Caco-2 (cell line): ENCODE data around the gene THSD7A. TPM values are rescaled to one million over a fixed set of nuclear protein-coding genes. Genes with fewer than 3 reads are reported as not detected.

Experiments
- BruUV-seq: library from RNA; stranded (reverse); fragments of 400-500 nt; replicated peaks from 2 replicates; lab custom pipeline; 2021; lab: Mats Ljungman, UMichigan
- CTCF ChIA-PET: fragments of 300-600 bp; sonication (Branson Sonifier 250); formaldehyde crosslinking; loops from one replicate; lab custom pipeline; 2022; ENCODE audit warnings: antibody characterized with exemption; lab: Charles Lee
- POLR2A ChIA-PET: fragments of 300-600 bp; sonication (Branson Sonifier 250); formaldehyde crosslinking; loops from one replicate; lab custom pipeline; 2022; ENCODE audit warnings: antibody characterized with exemption; lab: Charles Lee
- DNase-seq, 2 experiments: peaks; one replicate each; pipeline versions ENCODE4 v3.0.0 to v3.0.0-alpha.2; 2020 to 2022
- H3K27me3 ChIP-seq: replicated peaks from 2 replicates; pipeline ENCODE4 v1.6.0; 2011; ENCODE audit warnings: low read length; ENCODE audit not compliant: control insufficient read depth, insufficient read depth
- H3K36me3 ChIP-seq: 2 replicates; pipeline ENCODE4 v1.5.1; 2011; ENCODE audit warnings: low read length; ENCODE audit not compliant: control insufficient read depth, insufficient read depth
- H3K4me1 ChIP-seq: fragments of 250-450 bp; sonication (Bioruptor Pico); 2 replicates; pipeline ENCODE4 v1.5.1; 2020; ENCODE audit warnings: mild to moderate bottlenecking
- H3K4me3 ChIP-seq: 2 replicates; pipeline ENCODE4 v1.5.1; 2011; ENCODE audit warnings: low read depth, mild to moderate bottlenecking, control low read depth, low read length
- H3K9me3 ChIP-seq: fragments of 250-450 bp; sonication (Bioruptor Pico); 2 replicates; pipeline ENCODE4 v1.5.1; 2020; ENCODE audit warnings: mild to moderate bottlenecking, moderate library complexity
- H3K27ac Mint-ChIP-seq: one replicate; pipeline ENCODE4 v1.8.0; 2022; ENCODE audit warnings: mixed read lengths; ENCODE audit not compliant: unreplicated experiment
- H3K27me3 Mint-ChIP-seq: one replicate; pipeline ENCODE4 v1.8.0; 2022; ENCODE audit warnings: mixed read lengths; ENCODE audit not compliant: insufficient read depth, unreplicated experiment
- H3K36me3 Mint-ChIP-seq: one replicate; pipeline ENCODE4 v1.8.0; 2022; ENCODE audit warnings: mild to moderate bottlenecking, mixed read lengths; ENCODE audit not compliant: insufficient read depth, unreplicated experiment
- H3K4me1 Mint-ChIP-seq: one replicate; pipeline ENCODE4 v1.8.0; 2022; ENCODE audit warnings: low read depth, mixed read lengths; ENCODE audit not compliant: unreplicated experiment
- H3K4me3 Mint-ChIP-seq: one replicate; pipeline ENCODE4 v1.8.0; 2022; ENCODE audit warnings: mild to moderate bottlenecking, moderate library complexity, mixed read lengths; ENCODE audit not compliant: unreplicated experiment
- H3K9me3 Mint-ChIP-seq: one replicate; pipeline ENCODE4 v1.8.0; 2022; ENCODE audit warnings: mixed read lengths; ENCODE audit not compliant: unreplicated experiment
- CTCF ChIP-seq, 2 experiments: fragments of 200-600 bp in 1 of 2; IDR thresholded peaks; 1 replicate in 1 of 2; 2 replicates in 1 of 2; pipeline versions ENCODE4 v1.5.1 to v1.8.0; 2011 to 2022; ENCODE audit warnings: antibody characterized with exemption in 1 of 2, control low read depth in 1 of 2, inconsistent platforms in 1 of 2, low read depth in 1 of 2, low read length in 1 of 2, mild to moderate bottlenecking in 1 of 2, moderate library complexity in 1 of 2; ENCODE audit not compliant: insufficient read depth in 1 of 2, severe bottlenecking in 1 of 2, unreplicated experiment in 1 of 2
- intact Hi-C: fragments of 100-400 bp; cut with micrococcal nuclease; formaldehyde crosslinking; loops from one replicate; pipeline ENCODE4 v1.10.0; 2022; ENCODE audit not compliant: unreplicated experiment
- total RNA-seq: library from RNA; stranded (reverse); gene quantifications from 2 replicates; pipeline ENCODE4 v1.2.3, GENCODE V29; 2022

THSD7A gene
- total RNA-seq, 1 experiment from 2014 or later: 0.05 TPM

DNA sequence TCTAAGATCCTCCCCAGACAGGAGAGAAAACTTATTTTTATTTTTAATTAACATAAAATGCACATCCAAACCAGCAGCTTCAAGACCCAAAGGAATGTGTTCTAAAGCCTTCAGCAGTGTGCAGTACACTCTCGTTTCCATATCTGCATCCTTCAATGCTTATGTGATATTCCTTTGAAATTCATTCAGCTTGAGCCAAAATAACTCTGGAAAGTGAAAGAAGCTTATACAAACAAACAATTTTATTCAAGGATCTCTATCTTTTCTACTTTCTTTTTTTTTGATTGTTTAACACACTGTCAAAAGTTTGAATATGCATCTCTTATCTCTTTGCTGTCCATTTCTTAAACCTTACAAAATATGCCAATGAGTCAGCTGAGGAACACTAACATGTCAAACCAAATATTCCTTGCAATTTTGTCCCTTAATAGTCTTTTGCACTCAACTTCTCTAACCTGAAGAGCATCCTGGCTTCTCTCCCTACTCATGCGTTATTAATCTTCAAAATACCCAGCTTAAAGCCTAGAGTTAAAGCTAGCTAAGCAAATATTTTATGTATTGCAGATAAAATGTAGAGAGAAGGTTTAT lies 124.3 kb downstream of the THSD7A start:
- Mint-ChIP-seq H3K4me1 (no peaks in the 10 kb centered on the region), H3K36me3 (no peaks in the 10 kb centered on the region), H3K27ac (no peak overlapping the region), H3K4me3 (no peak overlapping the region), H3K27me3 (no peaks in the 10 kb centered on the region), H3K9me3 (no peaks in the 10 kb centered on the region)
- intact Hi-C loops: no loop called here
- H3K4me1 ChIP-seq: 0 out of 2 replicates have a peak, but pooled peaks cover 5% of the 10 kb centered on the region
- BruUV-seq: no TSS peak
- ChIA-PET CTCF (no interaction called here), POLR2A (no interaction called here)
- H3K4me3 ChIP-seq: no peak overlapping the region
- TF ChIP-seq CTCF (IDR thresholded peaks at IDR 0.05; ENCODE audit: insufficient read depth in 1 of 2, low read depth in 1 of 2, low read length in 1 of 2, severe bottlenecking in 1 of 2, unreplicated experiment in 1 of 2): no peak
- no peaks in the 10 kb centered on the region for H3K36me3 ChIP-seq
- H3K27me3 ChIP-seq: no peaks in the 10 kb centered on the region
- no peaks in the 10 kb centered on the region for H3K9me3 ChIP-seq
- DNase-seq: no peak

- H3K4me3 Mint-ChIP-seq: no peak overlapping the region
- H3K36me3 Mint-ChIP-seq: no peaks in the 10 kb centered on the region
- CTCF ChIA-PET: no interaction called here
- no TSS peak for BruUV-seq
- no peaks in the 10 kb centered on the region for H3K9me3 Mint-ChIP-seq
- no peak overlapping the region for H3K4me3 ChIP-seq
- POLR2A ChIA-PET: no interaction called here
- no peaks in the 10 kb centered on the region for H3K9me3 ChIP-seq
- no peaks in the 10 kb centered on the region for H3K4me1 Mint-ChIP-seq
- no peaks in the 10 kb centered on the region for H3K27me3 Mint-ChIP-seq
- H3K27me3 ChIP-seq: no peaks in the 10 kb centered on the region
- no peak for DNase-seq
- intact Hi-C loops: no loop called here
- no peaks in the 10 kb centered on the region for H3K36me3 ChIP-seq
- H3K27ac Mint-ChIP-seq: no peak overlapping the region
- H3K4me1 ChIP-seq: 0 out of 2 replicates have a peak, but pooled peaks cover 5% of the 10 kb centered on the region
- TF ChIP-seq CTCF (IDR thresholded peaks at IDR 0.05; ENCODE audit: insufficient read depth in 1 of 2, low read depth in 1 of 2, low read length in 1 of 2, severe bottlenecking in 1 of 2, unreplicated experiment in 1 of 2): no peak
Measured at GRCh38 chr7:11706666-11707605, 125.1 kb downstream of the THSD7A start.

- Histone ChIP-seq H3K36me3 (no peaks in the 10 kb centered on the region), H3K4me1 (no peaks in the 10 kb centered on the region), H3K27me3 (no peaks in the 10 kb centered on the region), H3K4me3 (no peak overlapping the region), H3K9me3 (no peaks in the 10 kb centered on the region)
- Mint-ChIP-seq H3K9me3 (no peaks in the 10 kb centered on the region), H3K4me1 (no peaks in the 10 kb centered on the region), H3K4me3 (no peak overlapping the region), H3K27me3 (peaks cover 3% of the 10 kb centered on the region), H3K36me3 (no peaks in the 10 kb centered on the region), H3K27ac (no peak overlapping the region)
- ChIA-PET POLR2A (no interaction called here), CTCF (no interaction called here)
- no peak for TF ChIP-seq CTCF (IDR thresholded peaks at IDR 0.05; ENCODE audit: insufficient read depth in 1 of 2, low read depth in 1 of 2, low read length in 1 of 2, severe bottlenecking in 1 of 2, unreplicated experiment in 1 of 2)
- no TSS peak for BruUV-seq
- intact Hi-C loops: no loop called here
- DNase-seq: no peak
Measured at GRCh38 chr7:11703829-11704228, 128.2 kb downstream of the THSD7A start.
